ENCODE measurements around the gene TEX29.

GRCh38 chr13:111367340-111367739, 46.9 kb downstream of the TEX29 start:
- TF ChIP-seq POLR2A (IDR thresholded peaks at IDR 0.05; ENCODE audit: low read depth, low read length) (no peak), POLR2AphosphoS5 (IDR thresholded peaks at IDR 0.05; ENCODE audit: low read depth, low read length) (no peak)

Measured in GM12892 (cell line).